Erythroblast (primary cell): Measurements from ENCODE around the gene PLD5.

Source experiments
- GATA1 ChIP-seq: IDR thresholded peaks from 2 replicates; pipeline ENCODE4 v1.6.1; 2011; ENCODE audit warnings: low read depth, mild to moderate bottlenecking, control low read depth, low read length, moderate library complexity
- POLR2A ChIP-seq: IDR thresholded peaks from 2 replicates; pipeline ENCODE4 v1.6.1; 2011; ENCODE audit warnings: mild to moderate bottlenecking, low read length

- TF ChIP-seq POLR2A: no peak
- TF ChIP-seq GATA1: no peak
Observed at GRCh38 chr1:242196914-242197313, 327.6 kb downstream of the PLD5 start.
